HG02642 (cell line): Measurements from ENCODE around the gene RND2.

Experiments used
- ATAC-seq: cut with Tn5 transposase; IDR thresholded peaks from one replicate; pipeline ENCODE4 v1.9.1; 2021; ENCODE audit warnings: mild to moderate bottlenecking; ENCODE audit not compliant: unreplicated experiment, poor library complexity

Gene RND2

DNA sequence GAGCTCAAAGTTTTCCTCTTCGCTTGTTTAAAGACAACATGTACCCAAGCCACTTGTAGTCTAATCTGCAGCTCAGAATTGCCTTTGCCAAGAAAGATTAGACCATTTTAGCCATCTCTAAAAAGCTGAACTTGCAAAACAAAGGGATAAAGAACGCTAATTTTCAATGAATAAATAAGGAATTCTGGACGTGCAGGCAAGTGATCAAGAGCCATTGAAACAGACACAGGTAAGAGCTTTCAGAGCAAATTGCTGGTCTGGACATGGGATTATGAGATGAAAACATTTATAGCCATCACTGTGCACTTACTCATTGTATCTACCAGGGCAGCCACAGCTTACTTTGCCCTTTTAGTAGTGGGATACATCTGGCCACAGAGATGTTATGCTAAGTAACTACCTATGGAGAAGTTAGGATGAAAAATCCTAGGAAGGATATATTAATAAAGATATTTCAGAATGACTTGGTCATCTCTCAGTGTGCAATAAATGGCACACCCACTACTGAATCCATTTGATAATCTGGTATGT is 44.4 kb downstream of the RND2 start:
- no peak for ATAC-seq

DNA sequence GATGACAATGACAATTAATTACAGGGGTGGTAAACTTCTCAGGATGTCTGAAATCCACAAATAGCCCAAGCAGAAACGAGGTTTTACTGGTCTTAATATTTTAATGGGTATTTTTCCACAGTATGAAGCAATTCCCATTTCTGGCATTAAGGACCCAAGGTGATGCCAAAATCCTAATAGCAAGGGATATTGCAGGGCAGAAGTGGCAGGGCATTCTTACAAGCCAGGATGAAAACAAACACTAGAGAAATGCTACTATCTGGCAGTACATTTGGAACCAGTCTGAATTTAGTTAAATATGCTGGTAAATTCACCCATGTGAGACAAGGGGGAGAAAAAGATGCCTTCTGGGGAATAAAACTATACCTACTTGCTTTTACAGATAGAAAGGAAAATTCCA is 45.2 kb downstream of the RND2 start:
- ATAC-seq, result no peak

DNA sequence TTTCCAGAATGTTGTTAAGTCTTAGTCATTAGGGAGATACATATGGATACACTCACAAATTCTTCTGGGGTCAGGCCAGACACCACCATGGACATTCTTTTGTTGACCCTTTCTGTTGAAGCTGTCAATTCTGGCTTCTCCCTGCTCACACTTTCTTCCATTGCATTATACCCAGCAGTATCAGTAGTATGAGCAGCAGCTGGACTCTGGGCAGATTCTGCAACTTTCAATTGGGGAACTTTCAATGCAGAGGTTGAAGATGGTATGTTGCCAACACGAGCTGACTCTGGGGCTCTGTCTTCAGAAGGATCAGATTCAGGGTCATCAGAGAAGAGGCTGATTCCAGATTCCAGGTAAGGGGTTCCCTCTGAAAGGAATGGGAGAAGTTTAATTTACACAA is 45.8 kb downstream of the RND2 start:
- ATAC-seq, result no peak

DNA sequence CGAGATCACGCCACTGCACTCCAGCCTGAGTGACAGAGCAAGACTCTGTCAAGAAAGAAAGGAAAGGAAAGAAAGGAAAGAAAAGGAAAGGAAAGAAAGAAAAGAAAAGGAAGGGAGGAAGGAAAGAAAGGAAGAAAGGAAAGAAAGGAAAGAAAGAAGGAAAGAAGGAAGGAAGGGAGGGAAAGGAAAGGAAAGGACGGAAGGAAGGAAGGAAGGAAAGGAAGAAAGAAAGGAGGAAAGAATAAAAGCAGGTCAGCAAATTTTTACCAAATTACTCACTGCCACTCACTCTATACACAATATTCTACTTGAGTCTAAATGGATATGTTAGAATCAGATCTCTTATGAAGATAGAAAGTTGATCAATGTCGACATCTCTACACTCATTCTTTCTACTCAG is 49.8 kb downstream of the RND2 start:
- ATAC-seq, result no peak

DNA sequence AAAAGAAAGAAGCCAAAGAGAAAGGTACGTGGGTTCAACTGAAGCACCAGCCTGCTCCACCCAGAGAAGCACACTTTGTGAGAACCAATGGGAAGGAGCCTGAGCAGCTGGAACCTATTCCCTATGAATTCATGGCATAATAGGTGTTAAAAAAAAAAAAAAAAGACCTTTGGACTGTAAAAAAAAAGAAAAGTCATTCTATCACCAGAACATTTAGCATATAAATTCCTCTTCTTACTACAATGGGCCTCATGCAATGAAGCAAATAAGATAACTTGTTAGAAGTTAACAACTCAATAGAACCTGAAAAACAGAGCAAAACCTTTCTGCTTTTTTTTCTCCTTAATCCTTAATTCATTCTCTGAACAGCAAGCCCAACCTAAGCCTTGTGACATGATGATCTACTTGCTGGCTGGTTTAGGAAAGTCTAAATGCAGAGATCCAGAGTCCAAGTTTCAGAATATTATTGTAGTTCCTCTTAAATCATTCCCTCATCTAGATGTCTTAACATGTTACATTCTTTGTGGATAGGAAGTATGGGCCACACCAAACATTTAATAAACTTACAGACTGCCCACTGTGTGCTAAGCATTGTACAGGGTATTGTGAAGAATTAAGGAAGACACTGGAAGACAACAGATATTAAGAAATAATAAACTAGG is 54.7 kb downstream of the RND2 start:
- no peak for ATAC-seq
